ENCODE data around the gene SMG9. TPM values are rescaled to one million over a fixed set of nuclear protein-coding genes. Genes with fewer than 3 reads are reported as not detected.

Gene SMG9
- polyA plus RNA-seq, 3 donors = 1.3 to 26.1 (median 2.4) TPM

- Mint-ChIP-seq H3K4me3 (peak overlapping the region in 1 of 2 donors; percentile 42), H3K27ac (peak overlapping the region in 2 of 7 donors; percentile 43 to 54), H3K27me3 (ENCODE audit: low read depth in 3 of 3) (peaks cover 15 to 20% (median 18%) of the 10 kb centered on the region in 3 donors), H3K36me3 (peaks cover 8 to 10% of the 10 kb centered on the region in 2 donors), H3K4me1 (peaks cover 35% of the 10 kb centered on the region), H3K9me3 (peaks cover 0 to 2% (median 0%) of the 10 kb centered on the region in 7 donors)
- Histone ChIP-seq H3K27me3 (ENCODE audit: control insufficient read depth in 2 of 2, insufficient read depth in 2 of 2, low read length in 2 of 2) (no peaks in the 10 kb centered on the region), H3K79me2 (ENCODE audit: insufficient read depth, low read length) (no peaks in the 10 kb centered on the region), H2AFZ (ENCODE audit: insufficient read depth, low read depth, low read length, poor library complexity, severe bottlenecking) (no peak overlapping the region), H3K4me2 (replicated peaks; ENCODE audit: extremely low read depth, low read length, poor library complexity, severe bottlenecking) (no peak overlapping the region), H3K9me3 (replicated peaks in 1 of 2; ENCODE audit: control insufficient read depth in 1 of 2, insufficient read depth in 1 of 2, low read length in 2 of 2) (no peaks in the 10 kb centered on the region), H4K20me1 (ENCODE audit: insufficient read depth, low read length) (no peaks in the 10 kb centered on the region), H3K9ac (ENCODE audit: insufficient read depth, low read length, poor library complexity, severe bottlenecking) (no peak overlapping the region), H3K4me1 (ENCODE audit: control insufficient read depth in 1 of 2, insufficient read depth in 2 of 2, low read length in 2 of 2) (peaks cover 30 to 35% of the 10 kb centered on the region in 2 donors), H3K27ac (ENCODE audit: low read depth in 1 of 2, low read length in 2 of 2) (no peak overlapping the region), H3K36me3 (replicated peaks in 1 of 2; ENCODE audit: control insufficient read depth in 1 of 2, insufficient read depth in 2 of 2, low read length in 2 of 2) (peaks cover 4 to 9% of the 10 kb centered on the region in 2 donors), H3K4me3 (replicated peaks in 1 of 3; ENCODE audit: low read depth in 2 of 3, low read length in 3 of 3) (no peak overlapping the region)
- peak; percentile 71 for TF ChIP-seq CTCF (IDR thresholded peaks at IDR 0.05)
- peak in 2 of 3 donors; percentile 21 to 24 for DNase-seq
- intact Hi-C loops (cut with micrococcal nuclease) = no loop called here
- WGBS (ENCODE audit: insufficient coverage) = 100% methylated on average over 1 of the region's 8 CpGs
Observed at GRCh38 chr19:43723588-43723987, 31.2 kb downstream of the SMG9 start.

GRCh38 chr19:43721469-43722048 lies 33.2 kb downstream of the SMG9 start:
- no peak overlapping the region for H3K27ac ChIP-seq (ENCODE audit: low read depth in 1 of 2, low read length in 2 of 2)
- Mint-ChIP-seq H3K27ac (peak overlapping the region in 1 of 7 donors; percentile 73), H3K27me3 (ENCODE audit: low read depth in 3 of 3) (peaks cover 16 to 23% (median 20%) of the 10 kb centered on the region in 3 donors), H3K36me3 (no peaks in the 10 kb centered on the region), H3K4me3 (no peak overlapping the region), H3K9me3 (peaks cover 0 to 1% (median 0%) of the 10 kb centered on the region in 7 donors), H3K4me1 (peaks cover 18% of the 10 kb centered on the region)
- no peaks in the 10 kb centered on the region for H3K79me2 ChIP-seq (ENCODE audit: insufficient read depth, low read length)
- no peaks in the 10 kb centered on the region for H4K20me1 ChIP-seq (ENCODE audit: insufficient read depth, low read length)
- no peak for DNase-seq
- no peak for TF ChIP-seq CTCF (IDR thresholded peaks at IDR 0.05)
- intact Hi-C loops (cut with micrococcal nuclease) = no loop called here
- no peak overlapping the region for H2AFZ ChIP-seq (ENCODE audit: insufficient read depth, low read depth, low read length, poor library complexity, severe bottlenecking)
- H3K4me3 ChIP-seq (replicated peaks in 1 of 3; ENCODE audit: low read depth in 2 of 3, low read length in 3 of 3) = no peak overlapping the region
- H3K36me3 ChIP-seq (replicated peaks in 1 of 2; ENCODE audit: control insufficient read depth in 1 of 2, insufficient read depth in 2 of 2, low read length in 2 of 2) = no peaks in the 10 kb centered on the region
- no peak overlapping the region for H3K4me2 ChIP-seq (replicated peaks; ENCODE audit: extremely low read depth, low read length, poor library complexity, severe bottlenecking)
- H3K4me1 ChIP-seq (ENCODE audit: control insufficient read depth in 1 of 2, insufficient read depth in 2 of 2, low read length in 2 of 2) = peaks cover 17 to 18% of the 10 kb centered on the region in 2 donors
- H3K9me3 ChIP-seq (replicated peaks in 1 of 2; ENCODE audit: control insufficient read depth in 1 of 2, insufficient read depth in 1 of 2, low read length in 2 of 2) = no peaks in the 10 kb centered on the region
- 100% methylated on average over 3 of the region's 5 CpGs for WGBS (ENCODE audit: insufficient coverage)
- no peaks in the 10 kb centered on the region for H3K27me3 ChIP-seq (ENCODE audit: control insufficient read depth in 2 of 2, insufficient read depth in 2 of 2, low read length in 2 of 2)
- no peak overlapping the region for H3K9ac ChIP-seq (ENCODE audit: insufficient read depth, low read length, poor library complexity, severe bottlenecking)

Measured in CD14-positive monocyte (primary cell).